H9 (cell line): ENCODE results near the gene DCC. TPM values are rescaled to one million over a fixed set of nuclear protein-coding genes. Genes with fewer than 3 reads are reported as not detected.

Experiments
- DNase-seq: peaks from one replicate; pipeline ENCODE4 v3.0.0-alpha.2; 2017
- H2AFZ ChIP-seq: one replicate; pipeline ENCODE4 v1.6.1; 2013; ENCODE audit warnings: mild to moderate bottlenecking, low read length, control low read depth, moderate library complexity
- H2AK5ac ChIP-seq: 2 replicates; pipeline ENCODE4 v1.6.1; 2013; ENCODE audit warnings: low read length, control low read depth, mixed read lengths; ENCODE audit not compliant: insufficient read length
- H2BK120ac ChIP-seq: one replicate; pipeline ENCODE4 v1.6.1; 2013; ENCODE audit warnings: low read depth, mild to moderate bottlenecking, low read length, control low read depth, inconsistent platforms; ENCODE audit not compliant: poor library complexity, severe bottlenecking
- H2BK12ac ChIP-seq: 2 replicates; pipeline ENCODE4 v1.6.1; 2013; ENCODE audit warnings: low read length, control low read depth, mixed read lengths, low read depth; ENCODE audit not compliant: insufficient read length
- H2BK15ac ChIP-seq: 2 replicates; pipeline ENCODE4 v1.6.1; 2013; ENCODE audit warnings: low read depth, low read length, control low read depth
- H2BK20ac ChIP-seq: one replicate; pipeline ENCODE4 v1.6.1; 2013; ENCODE audit warnings: low read depth, mild to moderate bottlenecking, low read length, control low read depth, inconsistent platforms; ENCODE audit not compliant: poor library complexity, severe bottlenecking
- H2BK5ac ChIP-seq: 2 replicates; pipeline ENCODE4 v1.6.1; 2013; ENCODE audit warnings: low read length, control low read depth, mixed read lengths; ENCODE audit not compliant: insufficient read length
- H3K14ac ChIP-seq: 2 replicates; pipeline ENCODE4 v1.6.1; 2013; ENCODE audit warnings: low read length, control low read depth; ENCODE audit not compliant: insufficient read depth
- H3K18ac ChIP-seq: 2 replicates; pipeline ENCODE4 v1.6.1; 2013; ENCODE audit warnings: low read depth, mild to moderate bottlenecking, mixed read lengths, low read length, control low read depth; ENCODE audit not compliant: insufficient read length
- H3K23ac ChIP-seq: 2 replicates; pipeline ENCODE4 v1.6.1; 2013; ENCODE audit warnings: low read length, control low read depth, mixed read lengths, low read depth; ENCODE audit not compliant: insufficient read length
- H3K23me2 ChIP-seq: 2 replicates; pipeline ENCODE4 v1.6.1; 2013; ENCODE audit warnings: low read depth, mild to moderate bottlenecking, mixed read lengths, low read length, control low read depth; ENCODE audit not compliant: insufficient read length, poor library complexity, severe bottlenecking
- H3K27ac ChIP-seq: 2 replicates; pipeline ENCODE4 v1.5.1; 2013; ENCODE audit warnings: low read length, control low read depth, mixed read lengths, low read depth; ENCODE audit not compliant: insufficient read length
- H3K27me3 ChIP-seq: 2 replicates; pipeline ENCODE4 v1.6.1; 2013; ENCODE audit warnings: low read length, control low read depth, inconsistent platforms; ENCODE audit not compliant: insufficient read depth
- H3K4ac ChIP-seq: 2 replicates; pipeline ENCODE4 v1.6.1; 2013; ENCODE audit warnings: low read depth, mild to moderate bottlenecking, control low read depth, inconsistent platforms, low read length, moderate library complexity
- H3K4me1 ChIP-seq: 2 replicates; pipeline ENCODE4 v1.6.1; 2013; ENCODE audit warnings: low read length, control low read depth, inconsistent platforms; ENCODE audit not compliant: insufficient read depth
- H3K4me2 ChIP-seq: 2 replicates; pipeline ENCODE4 v1.6.1; 2013; ENCODE audit warnings: low read length, control low read depth, mixed read lengths; ENCODE audit not compliant: insufficient read length, insufficient read depth
- H3K56ac ChIP-seq: 2 replicates; pipeline ENCODE4 v1.6.1; 2013; ENCODE audit warnings: low read depth, mild to moderate bottlenecking, mixed read lengths, low read length, control low read depth; ENCODE audit not compliant: insufficient read length
- H3K79me1 ChIP-seq: 2 replicates; pipeline ENCODE4 v1.6.1; 2013; ENCODE audit warnings: low read depth, mild to moderate bottlenecking, moderate library complexity, low read length, control low read depth, inconsistent platforms; ENCODE audit not compliant: insufficient read depth, poor library complexity, severe bottlenecking
- H3K79me2 ChIP-seq: 2 replicates; pipeline ENCODE4 v1.6.1; 2013; ENCODE audit warnings: low read length, control low read depth, inconsistent platforms; ENCODE audit not compliant: insufficient read depth
- H3K9ac ChIP-seq: 2 replicates; pipeline ENCODE4 v1.6.1; 2013; ENCODE audit warnings: low read length, control low read depth, mixed read lengths; ENCODE audit not compliant: insufficient read length; ENCODE audit errors: extremely low read depth
- H3K9me3 ChIP-seq: one replicate; pipeline ENCODE4 v1.6.1; 2013; ENCODE audit warnings: low read depth, low read length, inconsistent platforms; ENCODE audit not compliant: control insufficient read depth
- H3T11ph ChIP-seq: one replicate; pipeline ENCODE4 v1.6.1; 2013; ENCODE audit warnings: mild to moderate bottlenecking, low read length, control low read depth, inconsistent platforms
- H4K20me1 ChIP-seq: one replicate; pipeline ENCODE4 v1.6.1; 2013; ENCODE audit not compliant: control insufficient read depth, insufficient read length, insufficient read depth
- H4K5ac ChIP-seq: 2 replicates; pipeline ENCODE4 v1.6.1; 2013; ENCODE audit warnings: low read depth, mild to moderate bottlenecking, mixed read lengths, low read length, control low read depth; ENCODE audit not compliant: insufficient read length
- H4K8ac ChIP-seq: replicated peaks from 2 replicates; pipeline ENCODE4 v1.6.1; 2013; ENCODE audit warnings: low read length, control low read depth, mixed read lengths, low read depth; ENCODE audit not compliant: insufficient read length
- H4K91ac ChIP-seq: 2 replicates; pipeline ENCODE4 v1.6.1; 2013; ENCODE audit warnings: low read depth, mild to moderate bottlenecking, moderate library complexity, mixed read lengths, low read length, control low read depth; ENCODE audit not compliant: insufficient read length
- H3K27ac Mint-ChIP-seq, 3 experiments: 2 replicates in 2 of 3; 3 replicates in 1 of 3; pipeline ENCODE4 v1.8.0; 2020 to 2021; ENCODE audit warnings: mixed read lengths in 3 of 3, mild to moderate bottlenecking in 1 of 3, moderate library complexity in 1 of 3
- H3K27me3 Mint-ChIP-seq: 2 replicates; pipeline ENCODE4 v1.8.0; 2021; ENCODE audit warnings: low read depth, mild to moderate bottlenecking, moderate library complexity, mixed read lengths
- H3K36me3 Mint-ChIP-seq, 3 experiments: 2 replicates in 2 of 3; 3 replicates in 1 of 3; pipeline ENCODE4 v1.8.0; 2020 to 2021; ENCODE audit warnings: low read depth in 3 of 3, mixed read lengths in 3 of 3; ENCODE audit not compliant: insufficient read depth in 1 of 3
- H3K4me1 Mint-ChIP-seq, 2 experiments: 2 replicates each; pipeline ENCODE4 v1.8.0; 2020; ENCODE audit warnings: mixed read lengths in 2 of 2
- H3K4me3 Mint-ChIP-seq, 2 experiments: 2 replicates in 1 of 2; 3 replicates in 1 of 2; pipeline ENCODE4 v1.8.0; 2020 to 2021; ENCODE audit warnings: mild to moderate bottlenecking in 2 of 2, mixed read lengths in 2 of 2, moderate library complexity in 1 of 2
- H3K9me3 Mint-ChIP-seq, 2 experiments: 2 replicates in 1 of 2; 3 replicates in 1 of 2; pipeline ENCODE4 v1.8.0; 2020; ENCODE audit warnings: mild to moderate bottlenecking in 2 of 2, mixed read lengths in 2 of 2, moderate library complexity in 1 of 2
- CTCF ChIP-seq: fragments of 200-600 bp; sonication (generic); conservative IDR thresholded peaks from 3 replicates; pipeline ENCODE4 v1.8.0; 2021; ENCODE audit warnings: antibody characterized with exemption, mild to moderate bottlenecking
- WGBS: extraction: QIAGEN DNeasy Blood & Tissue Kit; methylation state at CpG from one replicate; pipeline ENCODE4 v1.1.7; 2013; ENCODE audit warnings: missing lambda C conversion rate, low lambda C conversion rate, mixed read lengths; ENCODE audit not compliant: insufficient read length; ENCODE audit errors: extremely low coverage; 5-methylcytosine and 5-hydroxymethylcytosine counted together
- total RNA-seq: library from RNA; stranded (reverse); gene quantifications from 2 replicates; pipeline ENCODE4 v1.2.1, GENCODE V29; 2021

The DCC gene
- total RNA-seq, 1 experiment from 2014 or later = 0.35 TPM

GRCh38 chr18:52945552-52945951 lies 605.6 kb downstream of the DCC start:
- Histone ChIP-seq H3K9me3 (no peaks in the 10 kb centered on the region), H3K4ac (no peak overlapping the region), H3K9ac (no peak overlapping the region), H3K18ac (no peak overlapping the region), H3K23me2 (no peaks in the 10 kb centered on the region), H3T11ph (no peak overlapping the region), H4K20me1 (no peaks in the 10 kb centered on the region), H4K91ac (no peak overlapping the region), H2BK15ac (no peak overlapping the region), H2BK20ac (no peak overlapping the region), H3K4me2 (no peak overlapping the region), H3K79me2 (no peaks in the 10 kb centered on the region), H2AK5ac (no peak overlapping the region), H3K23ac (no peak overlapping the region), H3K56ac (no peak overlapping the region), H2BK5ac (no peak overlapping the region), H2AFZ (no peak overlapping the region), H3K14ac (no peak overlapping the region), H3K79me1 (no peaks in the 10 kb centered on the region), H2BK120ac (no peak overlapping the region), H4K8ac (no peak overlapping the region), H3K27ac (no peak overlapping the region), H4K5ac (no peak overlapping the region), H2BK12ac (no peak overlapping the region), H3K27me3 (no peaks in the 10 kb centered on the region), H3K4me1 (no peaks in the 10 kb centered on the region)
- no peak overlapping the region for H3K4me3 Mint-ChIP-seq
- no peaks in the 10 kb centered on the region for H3K27me3 Mint-ChIP-seq
- H3K36me3 Mint-ChIP-seq = no peaks in the 10 kb centered on the region
- H3K27ac Mint-ChIP-seq = no peak overlapping the region
- no peaks in the 10 kb centered on the region; a peak in 1 of 5 replicates for H3K9me3 Mint-ChIP-seq
- H3K4me1 Mint-ChIP-seq = no peaks in the 10 kb centered on the region
- no peak for DNase-seq
- no CpG with 5 or more reads among the region's 2 CpGs for WGBS
- TF ChIP-seq CTCF = no peak
